GM19023 (cell line): ENCODE data around the gene WARS2.

Experiments used
- ATAC-seq: cut with Tn5 transposase; IDR thresholded peaks from one replicate; pipeline ENCODE4 v1.9.1; 2021; ENCODE audit warnings: mild to moderate bottlenecking, moderate library complexity; ENCODE audit not compliant: unreplicated experiment

Gene WARS2

GRCh38 chr1:118986555-118987467, 153.6 kb downstream of the WARS2 start:
- no peak for ATAC-seq

- no peak for ATAC-seq
Measured at GRCh38 chr1:118985640-118986554, 154.6 kb downstream of the WARS2 start.

- no peak for ATAC-seq
Measured at GRCh38 chr1:118984722-118985639, 155.5 kb downstream of the WARS2 start.

- ATAC-seq: no peak
Measured at GRCh38 chr1:118984086-118984721, 156.2 kb downstream of the WARS2 start.

GRCh38 chr1:118983558-118984041, 156.9 kb downstream of the WARS2 start:
- ATAC-seq: no peak

- ATAC-seq: no peak
Measured at GRCh38 chr1:118982821-118983557, 157.5 kb downstream of the WARS2 start.

- ATAC-seq: no peak
Measured at GRCh38 chr1:118982266-118982665, 158.2 kb downstream of the WARS2 start.

GRCh38 chr1:118981436-118981835, 159.0 kb downstream of the WARS2 start:
- ATAC-seq: no peak
